ENCODE results near the gene KIF26A. TPM values are rescaled to one million over a fixed set of nuclear protein-coding genes. Genes with fewer than 3 reads are reported as not detected.

The KIF26A gene
- total RNA-seq, 1 donor from 2014 or later, result 1.4 TPM

- H3K27ac Mint-ChIP-seq (ENCODE audit: unreplicated experiment), result no peak overlapping the region
- no peaks in the 10 kb centered on the region for H3K9me3 Mint-ChIP-seq (ENCODE audit: unreplicated experiment)
- H2AFZ ChIP-seq (ENCODE audit: low read depth, low read length), result no peak overlapping the region
- no peak for DNase-seq (ENCODE audit: low read depth)
- no peak overlapping the region for H3K4me2 ChIP-seq (ENCODE audit: low read length)
- H3K4me3 Mint-ChIP-seq (ENCODE audit: unreplicated experiment), result no peak overlapping the region
- peaks cover 4% of the 10 kb centered on the region for H3K27me3 Mint-ChIP-seq (ENCODE audit: low read depth, unreplicated experiment)
- H3K27me3 ChIP-seq (ENCODE audit: insufficient read depth, low read length), result no peaks in the 10 kb centered on the region
- FAIRE-seq, result no peak
- H3K79me2 ChIP-seq (ENCODE audit: insufficient read depth, low read length), result no peaks in the 10 kb centered on the region
- H3K4me1 Mint-ChIP-seq (ENCODE audit: low read depth, unreplicated experiment), result no peaks in the 10 kb centered on the region
- no peaks in the 10 kb centered on the region for H3K9me3 ChIP-seq (ENCODE audit: insufficient read depth, low read depth, low read length)
- H3K4me3 ChIP-seq (ENCODE audit: insufficient read depth, low read depth, low read length), result no peak overlapping the region
- H3K9ac ChIP-seq (ENCODE audit: low read length), result no peak overlapping the region
- no peak overlapping the region for H3K27ac ChIP-seq (ENCODE audit: low read depth, low read length)
- no peaks in the 10 kb centered on the region for H3K36me3 Mint-ChIP-seq (ENCODE audit: low read depth, unreplicated experiment)
- no peaks in the 10 kb centered on the region for H3K4me1 ChIP-seq (ENCODE audit: insufficient read depth, low read length)
- H3K36me3 ChIP-seq (ENCODE audit: insufficient read depth, low read length), result no peaks in the 10 kb centered on the region
- TF ChIP-seq EZH2 (IDR thresholded peaks at IDR 0.05; ENCODE audit: insufficient read depth, low read length) (no peak), CTCF (IDR thresholded peaks at IDR 0.05; ENCODE audit: insufficient read depth, low read depth, low read length) (no peak)
- H4K20me1 ChIP-seq (ENCODE audit: insufficient read depth, low read length), result no peaks in the 10 kb centered on the region
These were observed 39.0 kb downstream of the KIF26A start for GRCh38 chr14:104177411-104177810.

- no peaks in the 10 kb centered on the region for H3K36me3 Mint-ChIP-seq (ENCODE audit: low read depth, unreplicated experiment)
- no peaks in the 10 kb centered on the region for H3K9me3 ChIP-seq (ENCODE audit: insufficient read depth, low read depth, low read length)
These were observed 39.9 kb downstream of the KIF26A start for GRCh38 chr14:104178279-104178678.

More at GRCh38 chr14:104178279-104178678, 39.9 kb downstream of the KIF26A start:
- Histone ChIP-seq H3K9ac (ENCODE audit: low read length) (no peak overlapping the region), H3K4me2 (ENCODE audit: low read length) (no peak overlapping the region), H3K36me3 (ENCODE audit: insufficient read depth, low read length) (no peaks in the 10 kb centered on the region), H3K4me1 (ENCODE audit: insufficient read depth, low read length) (no peaks in the 10 kb centered on the region), H3K27me3 (ENCODE audit: insufficient read depth, low read length) (no peaks in the 10 kb centered on the region), H3K27ac (ENCODE audit: low read depth, low read length) (no peak overlapping the region), H2AFZ (ENCODE audit: low read depth, low read length) (no peak overlapping the region), H4K20me1 (ENCODE audit: insufficient read depth, low read length) (no peaks in the 10 kb centered on the region), H3K79me2 (ENCODE audit: insufficient read depth, low read length) (no peaks in the 10 kb centered on the region), H3K4me3 (ENCODE audit: insufficient read depth, low read depth, low read length) (no peak overlapping the region)
- Mint-ChIP-seq H3K4me1 (ENCODE audit: low read depth, unreplicated experiment) (no peaks in the 10 kb centered on the region), H3K27ac (ENCODE audit: unreplicated experiment) (no peak overlapping the region), H3K27me3 (ENCODE audit: low read depth, unreplicated experiment) (peaks cover 4% of the 10 kb centered on the region), H3K9me3 (ENCODE audit: unreplicated experiment) (no peaks in the 10 kb centered on the region), H3K4me3 (ENCODE audit: unreplicated experiment) (no peak overlapping the region)
- DNase-seq (ENCODE audit: low read depth) (no peak), FAIRE-seq (no peak)
- no peak for TF ChIP-seq CTCF (IDR thresholded peaks at IDR 0.05; ENCODE audit: insufficient read depth, low read depth, low read length)
- no peak for TF ChIP-seq EZH2 (IDR thresholded peaks at IDR 0.05; ENCODE audit: insufficient read depth, low read length)

All from astrocyte (in vitro differentiated cells and primary cell).